ENCODE measurements around the gene CPNE6. TPM values are rescaled to one million over a fixed set of nuclear protein-coding genes. Genes with fewer than 3 reads are reported as not detected.

The CPNE6 gene
- total RNA-seq, 4 donors from 2014 or later, result not detected

DNA sequence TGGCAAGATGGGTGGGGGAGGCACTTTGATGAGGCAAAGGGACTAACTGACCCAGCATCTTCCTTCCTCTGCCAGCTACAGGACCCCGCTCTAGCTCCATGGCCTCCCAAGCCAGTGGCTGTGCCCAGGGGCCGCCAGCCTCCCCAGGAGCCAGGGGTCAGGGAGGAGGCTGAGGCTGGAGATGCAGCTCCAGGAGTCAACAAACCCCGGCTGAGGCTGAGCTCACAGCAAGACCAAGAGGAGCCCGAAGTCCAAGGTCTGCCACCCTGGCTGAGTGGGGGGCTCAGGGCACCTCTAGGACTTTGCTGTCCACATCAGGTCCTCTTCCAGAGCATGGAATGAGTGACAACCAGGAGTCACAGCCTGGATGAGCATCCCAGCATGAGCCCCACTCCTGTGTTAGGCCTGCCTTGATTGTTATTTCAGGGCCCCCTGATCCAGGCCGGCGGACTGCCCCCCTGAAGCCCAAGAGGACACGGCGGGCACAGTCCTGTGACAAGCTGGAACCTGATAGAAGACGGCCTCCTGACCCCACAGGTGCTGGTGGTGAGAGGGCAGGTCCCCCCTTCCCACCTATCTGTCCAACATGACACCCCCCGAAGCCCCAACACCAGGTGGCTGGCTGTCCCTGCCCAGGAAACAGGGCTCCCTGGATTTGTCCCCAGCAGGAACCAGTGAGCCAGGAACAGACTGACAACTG, 2.5 kb upstream of the CPNE6 start:
- in situ Hi-C loops (cut with MboI; ENCODE audit: low sequenced_read_pairs in 4 of 4), result no loop called here
- no peak for ATAC-seq

DNA sequence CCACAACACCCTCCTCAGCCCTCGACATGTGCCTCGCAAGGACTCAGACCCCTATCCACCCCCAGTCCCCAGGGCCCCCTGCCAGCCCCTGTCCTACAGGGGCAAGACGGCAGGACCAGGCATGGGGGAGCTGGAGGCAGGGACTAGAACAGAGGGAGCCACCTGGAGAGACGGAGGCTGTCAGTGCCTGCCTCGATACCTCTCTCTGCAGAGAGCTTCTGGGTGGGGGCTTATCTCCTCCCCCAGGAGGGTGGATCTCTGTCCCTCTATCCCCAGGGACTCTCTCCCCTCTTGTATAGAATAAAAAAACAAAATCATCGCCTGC, 2.0 kb upstream of the CPNE6 start:
- in situ Hi-C loops (cut with MboI; ENCODE audit: low sequenced_read_pairs in 4 of 4) (no loop called here), intact Hi-C loops (cut with DNase I; ENCODE audit: low total_unique reads) (no loop called here)
- Histone ChIP-seq H3K9me3 (no peaks in the 10 kb centered on the region), H3K4me1 (no peaks in the 10 kb centered on the region), H3K4me3 (no peak overlapping the region), H3K27me3 (peaks cover 17 to 19% (median 18%) of the 10 kb centered on the region in 3 donors), H3K27ac (no peak overlapping the region), H3K36me3 (no peaks in the 10 kb centered on the region)
- TF ChIP-seq, protein P1, sequence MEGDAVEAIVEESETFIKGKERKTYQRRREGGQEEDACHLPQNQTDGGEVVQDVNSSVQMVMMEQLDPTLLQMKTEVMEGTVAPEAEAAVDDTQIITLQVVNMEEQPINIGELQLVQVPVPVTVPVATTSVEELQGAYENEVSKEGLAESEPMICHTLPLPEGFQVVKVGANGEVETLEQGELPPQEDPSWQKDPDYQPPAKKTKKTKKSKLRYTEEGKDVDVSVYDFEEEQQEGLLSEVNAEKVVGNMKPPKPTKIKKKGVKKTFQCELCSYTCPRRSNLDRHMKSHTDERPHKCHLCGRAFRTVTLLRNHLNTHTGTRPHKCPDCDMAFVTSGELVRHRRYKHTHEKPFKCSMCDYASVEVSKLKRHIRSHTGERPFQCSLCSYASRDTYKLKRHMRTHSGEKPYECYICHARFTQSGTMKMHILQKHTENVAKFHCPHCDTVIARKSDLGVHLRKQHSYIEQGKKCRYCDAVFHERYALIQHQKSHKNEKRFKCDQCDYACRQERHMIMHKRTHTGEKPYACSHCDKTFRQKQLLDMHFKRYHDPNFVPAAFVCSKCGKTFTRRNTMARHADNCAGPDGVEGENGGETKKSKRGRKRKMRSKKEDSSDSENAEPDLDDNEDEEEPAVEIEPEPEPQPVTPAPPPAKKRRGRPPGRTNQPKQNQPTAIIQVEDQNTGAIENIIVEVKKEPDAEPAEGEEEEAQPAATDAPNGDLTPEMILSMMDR (IDR thresholded peaks at IDR 0.05 in 4 of 5, conservative IDR thresholded peaks at IDR 0.05 in 1 of 5), result no peak
- TF ChIP-seq POLR2A (IDR thresholded peaks at IDR 0.05), result no peak
- DNase-seq (no peak), ATAC-seq (no peak)

More for the DNA sequence above, 2.5 kb upstream of the CPNE6 start:
- DNase-seq, result no peak
- no peak for TF ChIP-seq POLR2A (IDR thresholded peaks at IDR 0.05)
- TF ChIP-seq, protein P1 (IDR thresholded peaks at IDR 0.05 in 4 of 5, conservative IDR thresholded peaks at IDR 0.05 in 1 of 5), result no peak
- Histone ChIP-seq H3K4me1 (no peaks in the 10 kb centered on the region), H3K9me3 (no peaks in the 10 kb centered on the region), H3K4me3 (no peak overlapping the region), H3K36me3 (no peaks in the 10 kb centered on the region), H3K27me3 (peaks cover 17 to 18% (median 17%) of the 10 kb centered on the region in 3 donors), H3K27ac (no peak overlapping the region)
- intact Hi-C loops (cut with DNase I; ENCODE audit: low total_unique reads), result no loop called here

DNA sequence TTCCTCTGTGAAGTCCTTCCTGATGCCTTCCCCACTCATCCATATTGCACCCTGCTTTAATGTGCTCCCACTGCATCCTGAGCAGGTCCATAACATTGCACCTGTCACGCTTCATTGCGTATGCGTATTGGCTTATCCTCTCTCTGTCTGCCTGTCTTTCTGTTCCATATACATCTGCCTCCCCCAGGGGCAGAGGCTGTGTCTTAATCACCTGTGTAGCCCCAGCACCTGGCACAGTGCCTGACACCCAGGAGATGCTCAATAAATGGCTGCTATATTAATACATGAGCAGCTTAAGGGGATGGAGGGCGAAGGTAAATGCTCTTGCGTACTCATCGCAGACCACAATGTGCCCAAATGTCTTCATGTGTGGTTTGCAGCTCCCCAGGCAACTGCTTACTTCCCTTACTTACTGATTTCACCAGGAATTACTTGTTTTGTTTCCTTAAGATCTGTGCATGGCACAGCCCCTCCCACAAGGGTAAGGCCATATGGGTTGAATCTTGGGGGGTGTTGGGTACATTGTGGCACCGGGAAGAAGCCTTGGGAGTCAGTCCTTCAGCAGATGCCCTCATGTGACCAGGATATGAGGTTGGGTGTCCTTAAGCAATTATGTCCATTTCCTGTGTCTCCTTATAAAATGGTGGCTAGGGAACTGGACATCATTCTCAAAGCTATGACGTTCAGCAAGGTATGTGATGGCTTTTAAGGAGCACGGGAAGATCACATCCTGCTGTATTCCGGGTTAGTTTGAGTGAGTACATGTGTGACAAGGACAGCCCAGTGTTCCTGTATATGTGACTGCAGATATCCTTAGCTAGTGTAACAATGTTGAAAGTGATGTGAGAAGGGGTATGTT, 848 bp upstream of the CPNE6 start:
- Histone ChIP-seq H3K4me3 (no peak overlapping the region), H3K27ac (no peak overlapping the region), H3K27me3 (peaks cover 17 to 19% (median 18%) of the 10 kb centered on the region in 3 donors), H3K36me3 (no peaks in the 10 kb centered on the region), H3K9me3 (no peaks in the 10 kb centered on the region), H3K4me1 (no peaks in the 10 kb centered on the region)
- intact Hi-C loops (cut with DNase I; ENCODE audit: low total_unique reads) (no loop called here), in situ Hi-C loops (cut with MboI; ENCODE audit: low sequenced_read_pairs in 4 of 4) (no loop called here)
- ATAC-seq, result no peak
- no peak for TF ChIP-seq POLR2A (IDR thresholded peaks at IDR 0.05)
- TF ChIP-seq, protein P1 (IDR thresholded peaks at IDR 0.05 in 4 of 5, conservative IDR thresholded peaks at IDR 0.05 in 1 of 5), result no peak
- DNase-seq, result no peak

DNA sequence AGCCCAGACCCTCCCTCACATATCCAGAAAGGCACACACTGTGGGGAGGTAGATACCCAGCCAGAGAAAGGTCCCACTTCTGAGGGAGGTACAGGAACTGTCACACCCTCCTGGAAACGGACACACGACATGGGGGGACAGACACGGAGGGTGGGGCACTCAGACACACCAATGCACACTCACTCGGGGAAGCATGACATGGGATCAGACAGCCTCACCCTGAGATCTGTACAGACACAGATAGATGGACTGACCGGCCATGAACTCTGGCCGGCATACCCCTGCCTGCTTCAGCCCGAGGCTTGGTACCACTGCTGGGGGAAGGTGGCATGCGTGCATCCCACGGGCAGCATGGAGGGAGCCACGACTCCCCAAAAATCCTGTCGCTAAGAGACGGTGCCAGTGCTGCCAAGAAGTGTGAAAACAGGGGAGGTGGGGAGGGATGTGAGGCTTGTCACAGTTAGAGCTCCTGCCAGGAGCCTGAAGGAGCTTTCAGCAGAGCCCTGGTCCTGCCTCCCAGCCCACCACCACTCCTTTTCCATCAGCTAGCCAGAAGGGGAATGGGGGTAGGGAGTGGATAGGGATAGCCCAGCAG, 571 bp downstream of the CPNE6 start:
- in situ Hi-C loops (cut with MboI; ENCODE audit: low sequenced_read_pairs in 4 of 4) (no loop called here), intact Hi-C loops (cut with DNase I; ENCODE audit: low total_unique reads) (no loop called here)
- no peaks in the 10 kb centered on the region for H3K4me1 ChIP-seq
- no peak overlapping the region for H3K27ac ChIP-seq
- H3K27me3 ChIP-seq, result peaks cover 17 to 19% (median 18%) of the 10 kb centered on the region in 3 donors
- H3K9me3 ChIP-seq, result no peaks in the 10 kb centered on the region
- ATAC-seq (no peak), DNase-seq (no peak)
- no peak overlapping the region for H3K4me3 ChIP-seq
- H3K36me3 ChIP-seq, result no peaks in the 10 kb centered on the region
- TF ChIP-seq POLR2A (IDR thresholded peaks at IDR 0.05), result no peak
- TF ChIP-seq, protein P1 (IDR thresholded peaks at IDR 0.05 in 4 of 5, conservative IDR thresholded peaks at IDR 0.05 in 1 of 5), result no peak
